ENCODE results near the gene COL4A2.

DNA sequence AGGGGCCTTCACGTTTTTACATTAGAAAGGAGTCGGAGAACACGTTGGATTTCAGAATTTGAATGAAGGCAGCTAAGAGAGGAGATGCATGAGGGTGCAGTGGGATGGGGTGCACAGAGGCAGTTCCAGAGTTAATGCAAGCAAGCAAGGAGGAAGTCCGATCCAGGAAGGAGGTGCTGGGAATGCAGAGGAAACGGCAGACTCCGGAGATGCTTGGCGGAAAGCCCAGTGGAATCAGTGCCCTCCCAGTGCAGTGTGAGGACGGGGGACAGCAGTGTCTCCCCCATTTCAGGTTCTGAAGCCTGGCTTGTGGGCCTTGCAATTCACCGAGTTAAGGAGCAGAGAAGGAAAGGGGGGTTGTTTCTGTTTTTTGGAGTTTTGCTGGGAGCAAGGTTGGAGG is 100.4 kb downstream of the COL4A2 start:
- TF ChIP-seq, protein P1, sequence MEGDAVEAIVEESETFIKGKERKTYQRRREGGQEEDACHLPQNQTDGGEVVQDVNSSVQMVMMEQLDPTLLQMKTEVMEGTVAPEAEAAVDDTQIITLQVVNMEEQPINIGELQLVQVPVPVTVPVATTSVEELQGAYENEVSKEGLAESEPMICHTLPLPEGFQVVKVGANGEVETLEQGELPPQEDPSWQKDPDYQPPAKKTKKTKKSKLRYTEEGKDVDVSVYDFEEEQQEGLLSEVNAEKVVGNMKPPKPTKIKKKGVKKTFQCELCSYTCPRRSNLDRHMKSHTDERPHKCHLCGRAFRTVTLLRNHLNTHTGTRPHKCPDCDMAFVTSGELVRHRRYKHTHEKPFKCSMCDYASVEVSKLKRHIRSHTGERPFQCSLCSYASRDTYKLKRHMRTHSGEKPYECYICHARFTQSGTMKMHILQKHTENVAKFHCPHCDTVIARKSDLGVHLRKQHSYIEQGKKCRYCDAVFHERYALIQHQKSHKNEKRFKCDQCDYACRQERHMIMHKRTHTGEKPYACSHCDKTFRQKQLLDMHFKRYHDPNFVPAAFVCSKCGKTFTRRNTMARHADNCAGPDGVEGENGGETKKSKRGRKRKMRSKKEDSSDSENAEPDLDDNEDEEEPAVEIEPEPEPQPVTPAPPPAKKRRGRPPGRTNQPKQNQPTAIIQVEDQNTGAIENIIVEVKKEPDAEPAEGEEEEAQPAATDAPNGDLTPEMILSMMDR (IDR thresholded peaks at IDR 0.05; ENCODE audit: low read depth, low read length, missing input control), result no peak
- TF ChIP-seq EGR1 (IDR thresholded peaks at IDR 0.05; ENCODE audit: low read depth in 2 of 2) (no peak), YY1 (IDR thresholded peaks at IDR 0.05) (no peak), SP1 (IDR thresholded peaks at IDR 0.05) (no peak), TAF1 (conservative IDR thresholded peaks at IDR 0.05) (no peak)
- TF ChIP-seq, protein P2, sequence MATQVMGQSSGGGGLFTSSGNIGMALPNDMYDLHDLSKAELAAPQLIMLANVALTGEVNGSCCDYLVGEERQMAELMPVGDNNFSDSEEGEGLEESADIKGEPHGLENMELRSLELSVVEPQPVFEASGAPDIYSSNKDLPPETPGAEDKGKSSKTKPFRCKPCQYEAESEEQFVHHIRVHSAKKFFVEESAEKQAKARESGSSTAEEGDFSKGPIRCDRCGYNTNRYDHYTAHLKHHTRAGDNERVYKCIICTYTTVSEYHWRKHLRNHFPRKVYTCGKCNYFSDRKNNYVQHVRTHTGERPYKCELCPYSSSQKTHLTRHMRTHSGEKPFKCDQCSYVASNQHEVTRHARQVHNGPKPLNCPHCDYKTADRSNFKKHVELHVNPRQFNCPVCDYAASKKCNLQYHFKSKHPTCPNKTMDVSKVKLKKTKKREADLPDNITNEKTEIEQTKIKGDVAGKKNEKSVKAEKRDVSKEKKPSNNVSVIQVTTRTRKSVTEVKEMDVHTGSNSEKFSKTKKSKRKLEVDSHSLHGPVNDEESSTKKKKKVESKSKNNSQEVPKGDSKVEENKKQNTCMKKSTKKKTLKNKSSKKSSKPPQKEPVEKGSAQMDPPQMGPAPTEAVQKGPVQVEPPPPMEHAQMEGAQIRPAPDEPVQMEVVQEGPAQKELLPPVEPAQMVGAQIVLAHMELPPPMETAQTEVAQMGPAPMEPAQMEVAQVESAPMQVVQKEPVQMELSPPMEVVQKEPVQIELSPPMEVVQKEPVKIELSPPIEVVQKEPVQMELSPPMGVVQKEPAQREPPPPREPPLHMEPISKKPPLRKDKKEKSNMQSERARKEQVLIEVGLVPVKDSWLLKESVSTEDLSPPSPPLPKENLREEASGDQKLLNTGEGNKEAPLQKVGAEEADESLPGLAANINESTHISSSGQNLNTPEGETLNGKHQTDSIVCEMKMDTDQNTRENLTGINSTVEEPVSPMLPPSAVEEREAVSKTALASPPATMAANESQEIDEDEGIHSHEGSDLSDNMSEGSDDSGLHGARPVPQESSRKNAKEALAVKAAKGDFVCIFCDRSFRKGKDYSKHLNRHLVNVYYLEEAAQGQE (IDR thresholded peaks at IDR 0.05), result no peak
- TF ChIP-seq, protein P3, sequence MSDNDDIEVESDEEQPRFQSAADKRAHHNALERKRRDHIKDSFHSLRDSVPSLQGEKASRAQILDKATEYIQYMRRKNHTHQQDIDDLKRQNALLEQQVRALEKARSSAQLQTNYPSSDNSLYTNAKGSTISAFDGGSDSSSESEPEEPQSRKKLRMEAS (IDR thresholded peaks at IDR 0.05), result no peak
- TF ChIP-seq, protein P4, sequence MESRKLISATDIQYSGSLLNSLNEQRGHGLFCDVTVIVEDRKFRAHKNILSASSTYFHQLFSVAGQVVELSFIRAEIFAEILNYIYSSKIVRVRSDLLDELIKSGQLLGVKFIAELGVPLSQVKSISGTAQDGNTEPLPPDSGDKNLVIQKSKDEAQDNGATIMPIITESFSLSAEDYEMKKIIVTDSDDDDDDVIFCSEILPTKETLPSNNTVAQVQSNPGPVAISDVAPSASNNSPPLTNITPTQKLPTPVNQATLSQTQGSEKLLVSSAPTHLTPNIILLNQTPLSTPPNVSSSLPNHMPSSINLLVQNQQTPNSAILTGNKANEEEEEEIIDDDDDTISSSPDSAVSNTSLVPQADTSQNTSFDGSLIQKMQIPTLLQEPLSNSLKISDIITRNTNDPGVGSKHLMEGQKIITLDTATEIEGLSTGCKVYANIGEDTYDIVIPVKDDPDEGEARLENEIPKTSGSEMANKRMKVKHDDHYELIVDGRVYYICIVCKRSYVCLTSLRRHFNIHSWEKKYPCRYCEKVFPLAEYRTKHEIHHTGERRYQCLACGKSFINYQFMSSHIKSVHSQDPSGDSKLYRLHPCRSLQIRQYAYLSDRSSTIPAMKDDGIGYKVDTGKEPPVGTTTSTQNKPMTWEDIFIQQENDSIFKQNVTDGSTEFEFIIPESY (IDR thresholded peaks at IDR 0.05), result no peak

Data from liver (tissue), 3 donors.